K562 (cell line): ENCODE results near the gene ARHGAP8.

ENCODE experiments used
- CHAMP1 ChIP-seq: fragments of 450-650 bp; IDR thresholded peaks from 2 replicates; pipeline ENCODE4 v1.6.1; 2016; ENCODE audit warnings: mild to moderate bottlenecking
- FOXA1 ChIP-seq: fragments of 450-650 bp; IDR thresholded peaks from 2 replicates; pipeline ENCODE4 v1.6.1; 2016; ENCODE audit warnings: mild to moderate bottlenecking, borderline replicate concordance
- MTF1 ChIP-seq: fragments of 250-450 bp; sonication (Bioruptor Pico); IDR thresholded peaks from 2 replicates; pipeline ENCODE4 v1.9.0; 2021; ENCODE audit warnings: moderate library complexity, mild to moderate bottlenecking, inconsistent platforms, borderline replicate concordance
- POLR2A ChIP-seq: fragments of 450-650 bp; conservative IDR thresholded peaks from 2 replicates; pipeline ENCODE4 v1.6.1; 2016
- RBBP5 ChIP-seq: fragments of 200-600 bp; sonication (generic); IDR thresholded peaks from 2 replicates; pipeline ENCODE4 v1.6.1; 2012; ENCODE audit warnings: borderline replicate concordance, mild to moderate bottlenecking, low read length, control low read depth, inconsistent platforms; ENCODE audit not compliant: insufficient read depth, poor library complexity, severe bottlenecking
- ZFX ChIP-seq: sonication (generic); formaldehyde crosslinking; IDR thresholded peaks from 2 replicates; pipeline ENCODE4 v1.8.0; 2022; ENCODE audit warnings: mild to moderate bottlenecking, missing genetic modification reagents, moderate library complexity
- ZNF3 ChIP-seq: fragments of 250-450 bp; sonication (Bioruptor Pico); IDR thresholded peaks from 2 replicates; pipeline ENCODE4 v1.5.0; 2021; ENCODE audit warnings: mild to moderate bottlenecking, moderate library complexity

- TF ChIP-seq MTF1 (no peak), FOXA1 (no peak), RBBP5 (no peak), ZFX (CRISPR knock-in tag) (no peak), POLR2A (no peak), ZNF3 (CRISPR knock-in tag) (no peak), CHAMP1 (no peak)
Observed at GRCh38 chr22:44787832-44788231, 35.5 kb downstream of the ARHGAP8 start.
